HepG2 (cell line): ENCODE results near the gene COMMD2. TPM values are rescaled to one million over a fixed set of nuclear protein-coding genes. Genes with fewer than 3 reads are reported as not detected.

Source experiments
- ATAC-seq: fragments of 200-7000 bp; cut with Tn5 transposase; 3 replicates; pipeline ENCODE4 v1.9.1; 2020; ENCODE audit warnings: mild to moderate bottlenecking, moderate library complexity
- BruUV-seq: library from RNA; stranded (reverse); fragments of 400-500 nt; replicated peaks from 2 replicates; lab custom pipeline; 2021; lab: Mats Ljungman, UMichigan
- CTCF ChIA-PET: fragments of 300-600 bp; formaldehyde crosslinking; extraction: SDS; loops from one replicate; lab custom pipeline; 2021; ENCODE audit warnings: low total read pairs, inconsistent platforms, low intra/inter-chr PET ratio; lab: Yijun Ruan, JAX
- POLR2A ChIA-PET: fragments of 350-600 bp; sonication (Branson Sonifier 250); formaldehyde crosslinking; loops from one replicate; lab custom pipeline; 2020; ENCODE audit warnings: antibody characterized with exemption, inconsistent platforms; lab: Yijun Ruan, JAX
- DNase-seq: peaks from one replicate; pipeline ENCODE4 v3.0.0-alpha.2; 2015; ENCODE audit warnings: low spot score
- FAIRE-seq: peaks from 3 replicates; lab custom pipeline; 2011; peaks lifted over from hg19 to GRCh38; lab: Jason Lieb, UNC
- H2AFZ ChIP-seq: one replicate; pipeline ENCODE4 v1.6.1; 2011; ENCODE audit warnings: low read length, inconsistent platforms
- H3K27ac ChIP-seq: fragments of 300-600 bp; 3 replicates; pipeline ENCODE4 v1.8.0; 2011; ENCODE audit warnings: mixed run types, mild to moderate bottlenecking, mixed read lengths, low read length, inconsistent platforms; ENCODE audit not compliant: insufficient read depth; ENCODE audit errors: extremely low read length
- H3K27me3 ChIP-seq, 2 experiments: fragments of 200-600 bp in 1 of 2; 2 replicates in 1 of 2; 3 replicates in 1 of 2; pipeline versions ENCODE4 v1.6.0 to v1.8.0; 2011; ENCODE audit warnings: low read length in 2 of 2, mild to moderate bottlenecking in 2 of 2, moderate library complexity in 2 of 2, inconsistent platforms in 1 of 2; ENCODE audit not compliant: insufficient read depth in 2 of 2, control insufficient read depth in 1 of 2
- H3K36me3 ChIP-seq, 2 experiments: fragments of 200-600 bp in 1 of 2; replicated peaks in 1 of 2; 2 replicates in 1 of 2; 3 replicates in 1 of 2; pipeline versions ENCODE4 v1.5.1 to v1.8.0; 2011; ENCODE audit warnings: low read length in 2 of 2, inconsistent platforms in 1 of 2; ENCODE audit not compliant: insufficient read depth in 2 of 2, control insufficient read depth in 1 of 2
- H3K4me1 ChIP-seq: 2 replicates; pipeline ENCODE4 v1.5.1; 2012; ENCODE audit warnings: low read length, inconsistent platforms; ENCODE audit not compliant: insufficient read depth
- H3K4me2 ChIP-seq: 2 replicates; pipeline ENCODE4 v1.6.0; 2011; ENCODE audit warnings: low read depth, low read length, inconsistent platforms
- H3K4me3 ChIP-seq, 3 experiments: fragments of 200-600 bp in 1 of 3; sonication (generic), shearing (Covaris generic) in 1 of 3; replicated peaks in 1 of 3; 2 replicates each; pipeline ENCODE4 v1.5.1; 2011 to 2016; ENCODE audit warnings: low read length in 3 of 3, inconsistent platforms in 2 of 3, low read depth in 2 of 3, mild to moderate bottlenecking in 2 of 3, control low read depth in 1 of 3, mixed read lengths in 1 of 3; ENCODE audit not compliant: insufficient read depth in 1 of 3
- H3K79me2 ChIP-seq: one replicate; pipeline ENCODE4 v1.6.1; 2011; ENCODE audit warnings: low read length, inconsistent platforms; ENCODE audit not compliant: insufficient read depth
- H3K9ac ChIP-seq: 2 replicates; pipeline ENCODE4 v1.6.0; 2011; ENCODE audit warnings: mild to moderate bottlenecking, low read depth, low read length, inconsistent platforms; ENCODE audit not compliant: insufficient read depth
- H3K9me3 ChIP-seq: 2 replicates; pipeline ENCODE4 v1.5.1; 2012; ENCODE audit warnings: mild to moderate bottlenecking, low read length
- H4K20me1 ChIP-seq: 2 replicates; pipeline ENCODE4 v1.6.0; 2011; ENCODE audit warnings: inconsistent platforms, mild to moderate bottlenecking, low read length, moderate library complexity; ENCODE audit not compliant: insufficient read depth
- CEBPZ ChIP-seq: IDR thresholded peaks from 2 replicates; pipeline ENCODE4 v1.6.1; 2012; ENCODE audit warnings: low read length, improper control_type of control experiment
- EZH2 ChIP-seq: conservative IDR thresholded peaks from 2 replicates; pipeline ENCODE4 v1.6.1; 2012; ENCODE audit warnings: mild to moderate bottlenecking, low read depth, low read length, moderate library complexity
- HMG20A ChIP-seq: IDR thresholded peaks from 2 replicates; pipeline ENCODE4 v1.6.1; 2016; ENCODE audit warnings: borderline replicate concordance
- HNF1A ChIP-seq, 2 experiments: sonication (generic) in 1 of 2; formaldehyde crosslinking in 1 of 2; IDR thresholded peaks; 2 replicates each; pipeline versions ENCODE4 v1.4.0 to v1.6.1; 2016 to 2020; ENCODE audit warnings: borderline replicate concordance in 1 of 2, low read depth in 1 of 2, mild to moderate bottlenecking in 1 of 2, missing genetic modification reagents in 1 of 2
- NFIB ChIP-seq: sonication (generic); formaldehyde crosslinking; IDR thresholded peaks from 2 replicates; pipeline ENCODE4 v1.9.0; 2021; ENCODE audit warnings: missing genetic modification reagents, mild to moderate bottlenecking, borderline replicate concordance
- PHF5A ChIP-seq: IDR thresholded peaks from one replicate; pipeline ENCODE4 v1.6.1; 2018; ENCODE audit warnings: low read depth, missing genetic modification reagents; ENCODE audit not compliant: unreplicated experiment
- PLSCR1 ChIP-seq: sonication (generic); formaldehyde crosslinking; IDR thresholded peaks from 2 replicates; pipeline ENCODE4 v1.5.0; 2020; ENCODE audit warnings: missing genetic modification reagents, mild to moderate bottlenecking, borderline replicate concordance
- SNAPC2 ChIP-seq: sonication (generic); formaldehyde crosslinking; IDR thresholded peaks from 2 replicates; pipeline ENCODE4 v1.8.1; 2022; ENCODE audit warnings: mild to moderate bottlenecking, missing genetic modification reagents
- STAG1 ChIP-seq: sonication (generic); formaldehyde crosslinking; IDR thresholded peaks from 2 replicates; pipeline ENCODE4 v1.4.0; 2020; ENCODE audit warnings: missing genetic modification reagents
- TBX2 ChIP-seq: sonication (generic); formaldehyde crosslinking; IDR thresholded peaks from 2 replicates; pipeline ENCODE4 v1.5.0; 2020; ENCODE audit warnings: missing genetic modification reagents, mild to moderate bottlenecking, borderline replicate concordance
- TEAD3 ChIP-seq: optimal IDR thresholded peaks from 2 replicates; pipeline ENCODE3; 2016; ENCODE audit warnings: borderline replicate concordance
- THYN1 ChIP-seq: sonication (generic); formaldehyde crosslinking; IDR thresholded peaks from 2 replicates; pipeline ENCODE4 v1.8.1; 2023; ENCODE audit warnings: low read depth, mild to moderate bottlenecking, moderate library complexity, missing genetic modification reagents, borderline replicate concordance
- ZBTB8A ChIP-seq: sonication (generic); formaldehyde crosslinking; IDR thresholded peaks from 2 replicates; pipeline ENCODE4 v1.4.0; 2020; ENCODE audit warnings: mild to moderate bottlenecking, low read depth, missing genetic modification reagents, borderline replicate concordance
- ZNF562 ChIP-seq: sonication (generic); formaldehyde crosslinking; IDR thresholded peaks from 2 replicates; pipeline ENCODE4 v1.8.0; 2022; ENCODE audit warnings: missing genetic modification reagents, borderline replicate concordance
- WGBS: methylation state at CpG from one replicate; pipeline ENCODE4 v1.1.6; 2017; ENCODE audit warnings: low lambda C conversion rate; 5-methylcytosine and 5-hydroxymethylcytosine counted together
- in situ Hi-C: cut with HindIII; loops from 2 replicates; pipeline ENCODE4 v1.10.0; 2017; ENCODE audit warnings: low pct_unique_long_range_greater_than_20kb; ENCODE audit not compliant: extremely low pct_ligation_motif_present
- intact Hi-C: fragments of 100-400 bp; cut with micrococcal nuclease; formaldehyde crosslinking; loops from one replicate; pipeline ENCODE4 v1.10.0; 2022; ENCODE audit not compliant: unreplicated experiment
- polyA plus RNA-seq, 8 experiments: library from polyadenylated mRNA; depleted of rRNA in 3 of 8; stranded (reverse) in 7 of 8; unstranded in 1 of 8; fragments of >200 nt; fragmentation: Illumina TruSeq in 4 of 8; extraction: Trizol in 4 of 8; gene quantifications; 2 replicates each; pipeline versions ENCODE4 v1.2.1 to v1.2.3, GENCODE V29; 2011 to 2016; ENCODE audit warnings: low read depth in 4 of 8, missing spikeins in 1 of 8, mixed read lengths in 1 of 8; ENCODE audit not compliant: insufficient read depth in 1 of 8
- total RNA-seq, 5 experiments: library from RNA; depleted of rRNA; stranded (reverse); fragments of >200 nt; fragmentation: Illumina TruSeq; extraction: Trizol; gene quantifications; 2 replicates each; pipeline ENCODE4 v1.2.3, GENCODE V29; 2016; ENCODE audit warnings: low read depth in 1 of 5

Gene COMMD2
- total and polyA plus RNA-seq, 2 of the 13 experiments (the other 11 are each of a cell fraction or from before 2014, with no cell fraction given) = 33.0 to 57.6 TPM

GRCh38 chr3:149736953-149737205, 15.4 kb downstream of the COMMD2 start (continued):
- no peak for TF ChIP-seq TBX2 (CRISPR knock-in tag)

GRCh38 chr3:149736175-149736952, 15.9 kb downstream of the COMMD2 start:
- Histone ChIP-seq H3K4me2 (no peak overlapping the region), H3K79me2 (no peaks in the 10 kb centered on the region), H2AFZ (no peak overlapping the region), H3K4me3 (no peak overlapping the region), H3K27me3 (no peaks in the 10 kb centered on the region), H3K36me3 (no peaks in the 10 kb centered on the region), H4K20me1 (no peaks in the 10 kb centered on the region), H3K4me1 (peaks cover 26% of the 10 kb centered on the region), H3K9ac (no peak overlapping the region), H3K9me3 (no peaks in the 10 kb centered on the region), H3K27ac (no peak overlapping the region)
- no TSS peak for BruUV-seq
- ATAC-seq (peak; percentile 47; the same call in 1 of the 3 replicates), FAIRE-seq (no peak), DNase-seq (peak; percentile 67)
- CTCF ChIA-PET = no interaction called here
- intact Hi-C loops = no loop called here
- 15% methylated on average over 2 of the region's 2 CpGs for WGBS
- POLR2A ChIA-PET = no interaction called here
- in situ Hi-C loops = no loop called here
- no peak for TF ChIP-seq SNAPC2 (CRISPR knock-in tag)
- TF ChIP-seq TEAD3 (CRISPR knock-in tag) = peak; percentile 43
- no peak for TF ChIP-seq ZBTB8A (CRISPR knock-in tag)
- TF ChIP-seq THYN1 (CRISPR knock-in tag) = no peak
- no peak for TF ChIP-seq PLSCR1 (CRISPR knock-in tag)
- TF ChIP-seq ZNF562 (CRISPR knock-in tag) = no peak
- TF ChIP-seq HNF1A (IDR thresholded peaks at IDR 0.05; ENCODE audit: low read depth) = no peak
- no peak for TF ChIP-seq HNF1A (CRISPR knock-in tag; IDR thresholded peaks at IDR 0.05; ENCODE audit: borderline replicate concordance)
- no peak for TF ChIP-seq STAG1
- TF ChIP-seq EZH2 = no peak
- no peak; the same call in 1 of the 2 replicates for TF ChIP-seq HMG20A (CRISPR knock-in tag)
- TF ChIP-seq CEBPZ = no peak
- no peak for TF ChIP-seq NFIB
- TF ChIP-seq PHF5A (CRISPR knock-in tag) = no peak
